C4-2B (cell line): ENCODE results near the gene AUH.

ENCODE experiments used
- ZFX ChIP-seq: fragments of 450-650 bp; IDR thresholded peaks from 2 replicates; pipeline ENCODE4 v1.6.1; 2017
- TF ChIP-seq, protein P1 (sequence below): fragments of 450-650 bp; conservative IDR thresholded peaks from 2 replicates; pipeline ENCODE4 v1.5.1; 2017; ENCODE audit warnings: mild to moderate bottlenecking

DNA sequence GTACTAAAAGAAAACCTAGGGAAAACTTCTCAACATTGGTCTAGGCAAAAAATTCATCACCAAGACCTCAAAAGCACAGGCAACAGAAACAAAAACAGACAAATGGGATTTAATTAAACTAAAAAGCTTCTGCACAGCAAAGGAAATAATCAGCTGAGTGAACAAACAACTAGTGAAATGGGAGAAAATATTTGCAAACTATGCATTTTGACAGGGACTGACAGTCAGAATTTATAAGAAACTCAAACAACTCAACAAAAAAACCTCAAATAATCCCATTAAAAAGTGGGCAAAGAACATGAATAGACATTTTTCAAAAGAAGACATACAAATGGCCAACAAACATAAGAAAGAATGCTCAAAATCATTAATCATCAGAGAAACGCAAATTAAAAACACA lies 189.4 kb downstream of the AUH start:
- TF ChIP-seq, protein P1, sequence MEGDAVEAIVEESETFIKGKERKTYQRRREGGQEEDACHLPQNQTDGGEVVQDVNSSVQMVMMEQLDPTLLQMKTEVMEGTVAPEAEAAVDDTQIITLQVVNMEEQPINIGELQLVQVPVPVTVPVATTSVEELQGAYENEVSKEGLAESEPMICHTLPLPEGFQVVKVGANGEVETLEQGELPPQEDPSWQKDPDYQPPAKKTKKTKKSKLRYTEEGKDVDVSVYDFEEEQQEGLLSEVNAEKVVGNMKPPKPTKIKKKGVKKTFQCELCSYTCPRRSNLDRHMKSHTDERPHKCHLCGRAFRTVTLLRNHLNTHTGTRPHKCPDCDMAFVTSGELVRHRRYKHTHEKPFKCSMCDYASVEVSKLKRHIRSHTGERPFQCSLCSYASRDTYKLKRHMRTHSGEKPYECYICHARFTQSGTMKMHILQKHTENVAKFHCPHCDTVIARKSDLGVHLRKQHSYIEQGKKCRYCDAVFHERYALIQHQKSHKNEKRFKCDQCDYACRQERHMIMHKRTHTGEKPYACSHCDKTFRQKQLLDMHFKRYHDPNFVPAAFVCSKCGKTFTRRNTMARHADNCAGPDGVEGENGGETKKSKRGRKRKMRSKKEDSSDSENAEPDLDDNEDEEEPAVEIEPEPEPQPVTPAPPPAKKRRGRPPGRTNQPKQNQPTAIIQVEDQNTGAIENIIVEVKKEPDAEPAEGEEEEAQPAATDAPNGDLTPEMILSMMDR: no peak
- no peak for TF ChIP-seq ZFX
